ENCODE results near the gene CYLC2. TPM values are rescaled to one million over a fixed set of nuclear protein-coding genes. Genes with fewer than 3 reads are reported as not detected.

The CYLC2 gene, protein sequence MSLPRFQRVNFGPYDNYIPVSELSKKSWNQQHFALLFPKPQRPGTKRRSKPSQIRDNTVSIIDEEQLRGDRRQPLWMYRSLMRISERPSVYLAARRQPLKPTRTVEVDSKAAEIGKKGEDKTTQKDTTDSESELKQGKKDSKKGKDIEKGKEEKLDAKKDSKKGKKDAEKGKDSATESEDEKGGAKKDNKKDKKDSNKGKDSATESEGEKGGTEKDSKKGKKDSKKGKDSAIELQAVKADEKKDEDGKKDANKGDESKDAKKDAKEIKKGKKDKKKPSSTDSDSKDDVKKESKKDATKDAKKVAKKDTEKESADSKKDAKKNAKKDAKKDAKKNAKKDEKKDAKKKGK
- not detected for total RNA-seq
- polyA plus RNA-seq = not detected
- long read RNA-seq, donor 1 = 0 reads
- long read RNA-seq, donor 2 = 0 reads
- long read RNA-seq, donor 3 = 0 reads

DNA sequence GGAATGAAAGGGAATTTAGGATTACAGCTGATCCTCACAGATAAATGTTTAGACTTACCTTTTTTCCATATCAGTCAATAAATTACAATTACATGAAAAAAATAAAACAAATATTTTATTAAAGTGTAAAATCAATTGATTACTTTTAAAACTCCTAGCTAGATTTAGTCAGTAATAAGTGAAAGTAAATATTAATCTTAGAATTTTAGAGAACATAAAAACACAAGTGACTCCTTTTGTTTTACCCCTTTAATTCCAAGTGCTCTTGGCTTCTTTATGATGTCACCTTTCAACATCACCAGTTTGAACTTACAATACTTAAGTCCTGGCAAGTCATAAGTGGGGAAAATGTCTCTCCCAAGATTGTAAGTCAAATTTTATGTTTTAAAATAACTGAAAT is at the start of gene CYLC2:
TSS of gene CYLC2 (plus strand) at position 301 of the 400 bp plus-strand sequence. CDS start at position 349, 48 bp downstream.
- Histone ChIP-seq H3K27ac (no peak within 1 kb of the TSS), H3K4me3 (no peak within 1 kb of the TSS), H3K36me3 (no peaks in the 10 kb centered on the region), H3K27me3 (no peaks in the 10 kb centered on the region), H3K4me1 (no peaks in the 10 kb centered on the region), H3K9me3 (no peaks in the 10 kb centered on the region)
- DNase-seq (no peak), ATAC-seq (no peak)
- no peak for TF ChIP-seq POLR2A (IDR thresholded peaks at IDR 0.05)
- TF ChIP-seq, protein P1, sequence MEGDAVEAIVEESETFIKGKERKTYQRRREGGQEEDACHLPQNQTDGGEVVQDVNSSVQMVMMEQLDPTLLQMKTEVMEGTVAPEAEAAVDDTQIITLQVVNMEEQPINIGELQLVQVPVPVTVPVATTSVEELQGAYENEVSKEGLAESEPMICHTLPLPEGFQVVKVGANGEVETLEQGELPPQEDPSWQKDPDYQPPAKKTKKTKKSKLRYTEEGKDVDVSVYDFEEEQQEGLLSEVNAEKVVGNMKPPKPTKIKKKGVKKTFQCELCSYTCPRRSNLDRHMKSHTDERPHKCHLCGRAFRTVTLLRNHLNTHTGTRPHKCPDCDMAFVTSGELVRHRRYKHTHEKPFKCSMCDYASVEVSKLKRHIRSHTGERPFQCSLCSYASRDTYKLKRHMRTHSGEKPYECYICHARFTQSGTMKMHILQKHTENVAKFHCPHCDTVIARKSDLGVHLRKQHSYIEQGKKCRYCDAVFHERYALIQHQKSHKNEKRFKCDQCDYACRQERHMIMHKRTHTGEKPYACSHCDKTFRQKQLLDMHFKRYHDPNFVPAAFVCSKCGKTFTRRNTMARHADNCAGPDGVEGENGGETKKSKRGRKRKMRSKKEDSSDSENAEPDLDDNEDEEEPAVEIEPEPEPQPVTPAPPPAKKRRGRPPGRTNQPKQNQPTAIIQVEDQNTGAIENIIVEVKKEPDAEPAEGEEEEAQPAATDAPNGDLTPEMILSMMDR (IDR thresholded peaks at IDR 0.05) = no peak
- intact Hi-C loops (cut with DNase I) = no loop called here

DNA sequence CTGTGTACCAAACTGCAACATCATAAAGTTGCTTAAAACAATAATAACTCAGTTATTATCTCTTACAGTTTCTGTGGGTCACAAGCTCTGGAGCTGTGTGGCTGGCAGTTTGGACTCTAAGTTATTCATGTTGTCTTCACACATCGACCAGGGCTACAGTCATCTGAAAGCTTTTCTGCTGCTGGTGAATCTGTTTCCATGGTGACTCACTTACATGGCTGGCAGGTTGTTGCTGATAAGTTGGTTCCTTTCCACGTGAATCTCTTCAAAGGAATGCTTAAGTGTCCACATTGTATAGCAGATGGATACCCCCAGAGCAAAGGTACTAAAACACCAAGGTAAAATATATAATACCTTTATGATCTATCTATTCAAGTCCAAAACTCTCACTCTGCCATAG is 44.8 kb upstream of the CYLC2 start:
- H3K4me1 ChIP-seq = no peaks in the 10 kb centered on the region
- intact Hi-C loops (cut with DNase I) = no loop called here
- TF ChIP-seq POLR2A (IDR thresholded peaks at IDR 0.05) = no peak
- TF ChIP-seq, protein P1 (IDR thresholded peaks at IDR 0.05) = no peak
- H3K4me3 ChIP-seq = no peak overlapping the region
- no peak overlapping the region for H3K27ac ChIP-seq
- H3K9me3 ChIP-seq = no peaks in the 10 kb centered on the region
- no peaks in the 10 kb centered on the region for H3K27me3 ChIP-seq
- ATAC-seq (no peak), DNase-seq (no peak)
- no peaks in the 10 kb centered on the region for H3K36me3 ChIP-seq
- 35 to 44% (median 37%) methylated on average over 2 of the region's 2 CpGs for WGBS, 4 donors

DNA sequence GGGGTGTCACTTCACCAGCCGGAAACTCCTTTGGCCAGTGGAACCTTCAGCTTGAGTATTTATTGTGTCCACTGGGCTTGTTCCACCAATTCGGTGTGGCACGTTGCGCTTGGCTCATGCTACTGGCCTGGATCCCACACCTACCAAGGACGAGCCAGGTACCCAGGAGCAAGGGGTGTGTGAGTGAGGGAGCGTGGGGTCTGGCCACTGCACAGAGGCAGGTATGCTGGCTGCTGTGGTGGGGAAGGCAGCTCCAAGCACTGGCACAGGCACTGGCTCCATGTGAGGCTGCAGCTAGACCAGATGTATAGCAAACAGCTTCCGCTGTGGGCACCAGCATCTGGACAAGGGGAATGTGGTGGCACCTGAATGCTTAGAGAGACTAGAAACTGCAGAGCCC is 28.1 kb upstream of the CYLC2 start:
- no peak for ATAC-seq
- Histone ChIP-seq H3K36me3 (no peaks in the 10 kb centered on the region), H3K4me3 (no peak overlapping the region), H3K27ac (no peak overlapping the region), H3K27me3 (no peaks in the 10 kb centered on the region), H3K4me1 (no peaks in the 10 kb centered on the region), H3K9me3 (peaks cover 0 to 34% (median 16%) of the 10 kb centered on the region in 12 donors)
- 89 to 96% (median 91%) methylated on average over 7 of the region's 7 CpGs for WGBS, 4 donors
- DNase-seq = no peak
- TF ChIP-seq POLR2A (IDR thresholded peaks at IDR 0.05) = no peak
- TF ChIP-seq, protein P1 (IDR thresholded peaks at IDR 0.05) = no peak
- intact Hi-C loops (cut with DNase I) = no loop called here

DNA sequence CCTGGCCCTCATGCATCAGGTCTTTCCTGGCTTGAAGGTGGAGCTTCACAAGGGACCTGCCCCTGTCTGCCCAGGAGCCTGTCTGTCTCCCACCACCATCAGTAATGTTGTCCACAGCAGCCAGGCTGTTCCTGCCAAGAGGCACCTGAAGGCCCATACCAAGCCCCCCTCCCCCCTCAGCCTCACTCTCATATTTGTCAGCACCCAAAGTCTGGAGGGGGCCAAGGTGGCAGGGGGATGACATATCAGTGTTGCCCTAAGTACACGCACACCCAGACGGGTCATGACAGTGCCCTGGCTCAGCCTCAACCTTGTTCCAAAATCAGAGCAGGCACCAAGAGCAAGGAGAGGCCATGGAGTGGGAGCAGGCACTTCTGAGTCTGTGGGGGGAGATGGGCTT is 27.2 kb upstream of the CYLC2 start:
- DNase-seq = no peak
- H3K27me3 ChIP-seq = no peaks in the 10 kb centered on the region
- WGBS, 4 donors = 49 to 94% (median 81%) methylated on average over 2 of the region's 2 CpGs
- H3K9me3 ChIP-seq = peaks cover 0 to 34% (median 16%) of the 10 kb centered on the region in 12 donors
- no peak overlapping the region for H3K4me3 ChIP-seq
- intact Hi-C loops (cut with DNase I) = no loop called here
- TF ChIP-seq, protein P1 (IDR thresholded peaks at IDR 0.05) = no peak
- no peak for TF ChIP-seq POLR2A (IDR thresholded peaks at IDR 0.05)
- no peaks in the 10 kb centered on the region for H3K4me1 ChIP-seq
- no peak overlapping the region for H3K27ac ChIP-seq
- no peak for ATAC-seq
- H3K36me3 ChIP-seq = no peaks in the 10 kb centered on the region
